K562 (cell line): ENCODE data around the gene SNCB.

Source experiments
- BCL6 ChIP-seq: fragments of 250-450 bp; sonication (Bioruptor Pico); IDR thresholded peaks from 2 replicates; pipeline ENCODE4 v1.4.0; 2020
- CBFA2T2 ChIP-seq: fragments of 450-650 bp; conservative IDR thresholded peaks from 2 replicates; pipeline ENCODE4 v1.6.1; 2017; ENCODE audit warnings: mild to moderate bottlenecking
- EP300 ChIP-seq: IDR thresholded peaks from 2 replicates; pipeline ENCODE4 v1.6.1; 2012; ENCODE audit warnings: low read length, improper control_type of control experiment
- HDAC6 ChIP-seq: IDR thresholded peaks from 2 replicates; pipeline ENCODE4 v1.6.1; 2012; ENCODE audit warnings: low read depth, mild to moderate bottlenecking, control low read depth, inconsistent platforms, low read length, moderate library complexity
- JUNB ChIP-seq: fragments of 450-650 bp; formaldehyde crosslinking; conservative IDR thresholded peaks from 2 replicates; pipeline ENCODE4 v1.4.0; 2020; ENCODE audit warnings: mild to moderate bottlenecking
- PHF8 ChIP-seq: fragments of 200-600 bp; sonication (generic); IDR thresholded peaks from 2 replicates; pipeline ENCODE4 v1.6.1; 2012; ENCODE audit warnings: mixed run types, mild to moderate bottlenecking, inconsistent platforms, low read length, moderate library complexity, borderline replicate concordance
- POLR2A ChIP-seq: fragments of 450-650 bp; conservative IDR thresholded peaks from 2 replicates; pipeline ENCODE4 v1.6.1; 2016
- RBM39 ChIP-seq: fragments of 200-400 bp; formaldehyde crosslinking; optimal IDR thresholded peaks from 2 replicates; pipeline ENCODE3; 2018; ENCODE audit warnings: low read depth, low read length
- TEAD4 ChIP-seq, 2 experiments: sonication (generic) in 1 of 2; formaldehyde crosslinking in 1 of 2; IDR thresholded peaks; 2 replicates each; pipeline versions ENCODE4 v1.6.1 to v1.8.0; 2012 to 2022; ENCODE audit warnings: borderline replicate concordance in 1 of 2, inconsistent platforms in 1 of 2, low read length in 1 of 2, mild to moderate bottlenecking in 1 of 2, missing genetic modification reagents in 1 of 2
- U2AF2 ChIP-seq: fragments of 200-400 bp; formaldehyde crosslinking; optimal IDR thresholded peaks from 2 replicates; pipeline ENCODE3; 2017; ENCODE audit warnings: low read depth, mild to moderate bottlenecking, low read length
- TF ChIP-seq, protein P1 (sequence below), 3 experiments: IDR thresholded peaks in 2 of 3; conservative IDR thresholded peaks in 1 of 3; 2 replicates each; pipeline ENCODE4 v1.5.1; 2011 to 2012; ENCODE audit warnings: low read length in 3 of 3, mild to moderate bottlenecking in 3 of 3, control low read depth in 2 of 3, improper control_type of control experiment in 1 of 3, inconsistent platforms in 1 of 3, low read depth in 1 of 3, mixed read lengths in 1 of 3, moderate library complexity in 1 of 3; ENCODE audit not compliant: insufficient read depth in 2 of 3
- TF ChIP-seq, protein P2 (sequence below), 2 experiments: fragments of 450-650 bp in 1 of 2; sonication (generic) in 1 of 2; formaldehyde crosslinking; conservative IDR thresholded peaks; 2 replicates each; pipeline versions ENCODE4 v1.4.0 to v1.8.1; 2020 to 2022; ENCODE audit warnings: mild to moderate bottlenecking in 1 of 2, missing genetic modification reagents in 1 of 2

DNA sequence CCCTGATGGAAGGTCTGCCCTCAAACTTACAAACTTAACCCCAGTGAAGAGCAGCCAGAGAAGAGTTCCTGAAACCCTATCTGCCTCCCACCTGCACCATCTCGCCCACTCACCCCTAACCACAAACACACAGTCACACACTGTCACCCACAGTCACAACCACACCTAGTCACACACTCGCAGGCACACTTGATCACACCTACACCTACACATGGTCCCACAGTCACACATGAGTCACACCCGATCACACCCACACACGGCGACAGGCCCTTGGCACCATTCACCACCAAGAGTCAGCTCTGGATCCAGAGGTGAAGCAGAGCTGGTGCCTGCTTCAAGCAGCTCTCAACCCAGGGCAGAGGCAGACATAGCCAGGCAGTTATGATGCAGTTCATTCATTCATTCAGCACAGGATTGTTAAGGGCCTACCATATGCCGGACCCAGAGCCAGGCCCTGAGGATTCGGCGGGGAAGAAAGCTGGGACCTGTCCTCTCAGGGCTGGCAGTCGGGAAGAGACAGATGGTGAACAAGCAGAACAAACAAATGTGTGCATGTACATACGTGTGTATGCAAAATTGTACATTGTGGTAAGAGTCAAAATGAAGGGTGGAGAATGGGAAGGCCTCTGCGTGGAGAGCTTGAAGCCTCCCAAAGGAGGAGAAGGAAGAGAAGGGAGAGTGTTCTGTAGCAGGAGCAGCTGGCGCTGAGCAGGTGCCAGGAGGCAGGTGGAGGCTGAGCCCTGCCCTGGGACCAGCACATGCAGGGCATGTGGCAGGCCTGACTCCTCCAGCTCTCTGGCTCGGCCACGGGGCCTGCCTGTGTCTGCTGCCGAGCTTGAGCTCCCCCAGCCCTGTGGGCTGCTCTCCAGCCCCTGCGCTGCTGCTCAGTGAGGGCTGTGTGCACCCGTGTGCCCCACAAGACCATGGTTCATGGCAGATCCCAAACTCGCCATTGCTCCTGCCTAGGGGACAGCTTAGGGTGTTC is 23.4 kb upstream of the SNCB start:
- TF ChIP-seq BCL6 (CRISPR knock-in tag) (no peak), JUNB (CRISPR knock-in tag) (no peak), PHF8 (no peak), U2AF2 (no peak), CBFA2T2 (no peak; the same call in 1 of the 2 replicates), HDAC6 (no peak), EP300 (no peak), POLR2A (no peak), TEAD4 (IDR thresholded peaks at IDR 0.05; ENCODE audit: low read length) (no peak), TEAD4 (CRISPR knock-in tag; IDR thresholded peaks at IDR 0.05; ENCODE audit: borderline replicate concordance) (no peak), RBM39 (no peak)
- TF ChIP-seq, protein P1, sequence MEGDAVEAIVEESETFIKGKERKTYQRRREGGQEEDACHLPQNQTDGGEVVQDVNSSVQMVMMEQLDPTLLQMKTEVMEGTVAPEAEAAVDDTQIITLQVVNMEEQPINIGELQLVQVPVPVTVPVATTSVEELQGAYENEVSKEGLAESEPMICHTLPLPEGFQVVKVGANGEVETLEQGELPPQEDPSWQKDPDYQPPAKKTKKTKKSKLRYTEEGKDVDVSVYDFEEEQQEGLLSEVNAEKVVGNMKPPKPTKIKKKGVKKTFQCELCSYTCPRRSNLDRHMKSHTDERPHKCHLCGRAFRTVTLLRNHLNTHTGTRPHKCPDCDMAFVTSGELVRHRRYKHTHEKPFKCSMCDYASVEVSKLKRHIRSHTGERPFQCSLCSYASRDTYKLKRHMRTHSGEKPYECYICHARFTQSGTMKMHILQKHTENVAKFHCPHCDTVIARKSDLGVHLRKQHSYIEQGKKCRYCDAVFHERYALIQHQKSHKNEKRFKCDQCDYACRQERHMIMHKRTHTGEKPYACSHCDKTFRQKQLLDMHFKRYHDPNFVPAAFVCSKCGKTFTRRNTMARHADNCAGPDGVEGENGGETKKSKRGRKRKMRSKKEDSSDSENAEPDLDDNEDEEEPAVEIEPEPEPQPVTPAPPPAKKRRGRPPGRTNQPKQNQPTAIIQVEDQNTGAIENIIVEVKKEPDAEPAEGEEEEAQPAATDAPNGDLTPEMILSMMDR (IDR thresholded peaks at IDR 0.05 in 2 of 3, conservative IDR thresholded peaks at IDR 0.05 in 1 of 3; ENCODE audit: insufficient read depth in 2 of 3, low read depth in 1 of 3, low read length in 3 of 3): no peak
- TF ChIP-seq, protein P2, sequence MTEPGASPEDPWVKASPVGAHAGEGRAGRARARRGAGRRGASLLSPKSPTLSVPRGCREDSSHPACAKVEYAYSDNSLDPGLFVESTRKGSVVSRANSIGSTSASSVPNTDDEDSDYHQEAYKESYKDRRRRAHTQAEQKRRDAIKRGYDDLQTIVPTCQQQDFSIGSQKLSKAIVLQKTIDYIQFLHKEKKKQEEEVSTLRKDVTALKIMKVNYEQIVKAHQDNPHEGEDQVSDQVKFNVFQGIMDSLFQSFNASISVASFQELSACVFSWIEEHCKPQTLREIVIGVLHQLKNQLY (CRISPR knock-in tag; conservative IDR thresholded peaks at IDR 0.05): no peak
